Measurements from ENCODE around the gene KIAA1328.
"Not testable (repeated sequence)": the region's sequence is repeated elsewhere in the genome, so short reads cannot be mapped to it uniquely, and the experiment has no call there.

Gene KIAA1328

GRCh38 chr18:37124516-37124915, 295.6 kb downstream of the KIAA1328 start:
- no peak for FAIRE-seq
- no peak for DNase-seq (ENCODE audit: insufficient read length, low spot score)

GRCh38 chr18:37135177-37135576, 306.2 kb downstream of the KIAA1328 start:
- FAIRE-seq (no peak), DNase-seq (ENCODE audit: insufficient read length, low spot score) (no peak)

- no peak for DNase-seq (ENCODE audit: insufficient read length, low spot score)
- FAIRE-seq, result no peak
These were observed 309.5 kb downstream of the KIAA1328 start for GRCh38 chr18:37138456-37138855.

- DNase-seq (ENCODE audit: insufficient read length, low spot score) (no peak), FAIRE-seq (no peak)
These were observed 310.9 kb downstream of the KIAA1328 start for GRCh38 chr18:37139876-37140275.

GRCh38 chr18:37144921-37145320, 316.0 kb downstream of the KIAA1328 start:
- no peak for FAIRE-seq
- DNase-seq (ENCODE audit: insufficient read length, low spot score), result no peak

- DNase-seq (ENCODE audit: insufficient read length, low spot score), result no peak
- FAIRE-seq, result no peak
These were observed 327.5 kb downstream of the KIAA1328 start for GRCh38 chr18:37156330-37156942.

- DNase-seq (ENCODE audit: insufficient read length, low spot score) (no peak), FAIRE-seq (no peak)
These were observed 331.3 kb downstream of the KIAA1328 start for GRCh38 chr18:37160038-37160820.

- no peak for FAIRE-seq
These were observed 332.6 kb downstream of the KIAA1328 start for GRCh38 chr18:37161491-37161890.

GRCh38 chr18:37162551-37162950, 333.6 kb downstream of the KIAA1328 start:
- DNase-seq (ENCODE audit: insufficient read length, low spot score) (no peak), FAIRE-seq (no peak)

More at GRCh38 chr18:37161491-37161890, 332.6 kb downstream of the KIAA1328 start:
- DNase-seq (ENCODE audit: insufficient read length, low spot score), result no peak

GRCh38 chr18:37163119-37163518, 334.2 kb downstream of the KIAA1328 start:
- no peak for FAIRE-seq

GRCh38 chr18:37166491-37166890, 337.6 kb downstream of the KIAA1328 start:
- DNase-seq (ENCODE audit: insufficient read length, low spot score), result no peak
- FAIRE-seq, result no peak

More at GRCh38 chr18:37163119-37163518, 334.2 kb downstream of the KIAA1328 start:
- DNase-seq (ENCODE audit: insufficient read length, low spot score), result no peak

GRCh38 chr18:37166966-37167365, 338.0 kb downstream of the KIAA1328 start:
- not testable (repeated sequence) for FAIRE-seq; DNase-seq (ENCODE audit: insufficient read length, low spot score)

- no peak for FAIRE-seq
- DNase-seq (ENCODE audit: insufficient read length, low spot score), result no peak
These were observed 342.1 kb downstream of the KIAA1328 start for GRCh38 chr18:37170984-37171383.

GRCh38 chr18:37173384-37173783, 344.5 kb downstream of the KIAA1328 start:
- DNase-seq (ENCODE audit: insufficient read length, low spot score) (no peak), FAIRE-seq (no peak)

GRCh38 chr18:37175727-37176620, 347.0 kb downstream of the KIAA1328 start:
- DNase-seq (ENCODE audit: insufficient read length, low spot score), result no peak
- no peak for FAIRE-seq

GRCh38 chr18:37176621-37176934, 347.7 kb downstream of the KIAA1328 start:
- DNase-seq (ENCODE audit: insufficient read length, low spot score), result no peak
- no peak for FAIRE-seq

- FAIRE-seq, result no peak
- no peak for DNase-seq (ENCODE audit: insufficient read length, low spot score)
These were observed 350.5 kb downstream of the KIAA1328 start for GRCh38 chr18:37179384-37179783.

- FAIRE-seq (no peak), DNase-seq (ENCODE audit: insufficient read length, low spot score) (no peak)
These were observed 351.2 kb downstream of the KIAA1328 start for GRCh38 chr18:37180086-37180485.

- FAIRE-seq (no peak), DNase-seq (ENCODE audit: insufficient read length, low spot score) (no peak)
These were observed 353.6 kb downstream of the KIAA1328 start for GRCh38 chr18:37182340-37183135.

- DNase-seq (ENCODE audit: insufficient read length, low spot score) (no peak), FAIRE-seq (no peak)
These were observed 355.4 kb downstream of the KIAA1328 start for GRCh38 chr18:37184209-37184868.
